Right lobe of liver (tissue), 6 donors: ENCODE measurements around the gene ZNF530. TPM values are rescaled to one million over a fixed set of nuclear protein-coding genes. Genes with fewer than 3 reads are reported as not detected.
A peak's percentile ranks its signal among the peaks of the same experiment; 100 is the strongest.

Experiments
- ATAC-seq, 4 donors: fragments of 200-7000 bp; cut with Tn5 transposase; one replicate each; pipeline ENCODE4 v1.9.1; 2020; ENCODE audit warnings: mild to moderate bottlenecking in 4 of 4, moderate library complexity in 4 of 4
- DNase-seq, 3 donors: peaks; one replicate each; pipeline ENCODE4 v3.0.0-alpha.2; 2020
- H3K27ac ChIP-seq, 3 donors: fragments of 200-600 bp; one replicate each; pipeline ENCODE4 v1.8.0; 2022
- H3K27me3 ChIP-seq, 2 donors: fragments of 200-600 bp; one replicate each; pipeline ENCODE4 v1.8.0; 2022
- H3K36me3 ChIP-seq, 4 donors: fragments of 200-600 bp; sonication (generic) in 1 of 4; one replicate each; pipeline versions ENCODE4 v1.5.1 to v1.8.0; 2017 to 2022; ENCODE audit warnings: control low read depth in 1 of 4
- H3K4me1 ChIP-seq, 4 donors: fragments of 200-600 bp; sonication (generic) in 1 of 4; one replicate each; pipeline versions ENCODE4 v1.5.1 to v1.8.0; 2017 to 2022; ENCODE audit warnings: control low read depth in 1 of 4
- H3K4me3 ChIP-seq, 3 donors: fragments of 200-600 bp; one replicate each; pipeline ENCODE4 v1.8.0; 2022
- H3K9me3 ChIP-seq, 4 donors: fragments of 200-600 bp; sonication (generic) in 1 of 4; one replicate each; pipeline versions ENCODE4 v1.5.1 to v1.8.0; 2017 to 2022; ENCODE audit warnings: control low read depth in 1 of 4
- POLR2A ChIP-seq: fragments of 450-650 bp; IDR thresholded peaks from one replicate; pipeline ENCODE4 v1.6.1; 2017; ENCODE audit warnings: antibody characterized with exemption, mild to moderate bottlenecking
- WGBS: methylation state at CpG from one replicate; pipeline ENCODE4 v1.1.6; 2018; ENCODE audit warnings: low coverage, low lambda C conversion rate; ENCODE audit not compliant: insufficient coverage; ENCODE audit errors: missing lambda C conversion rate; 5-methylcytosine and 5-hydroxymethylcytosine counted together
- intact Hi-C, 2 donors: fragments of 100-400 bp; cut with DNase I; formaldehyde crosslinking; loops; one replicate each; pipeline versions ENCODE4 v1.11.2 to v1.14.1; 2022
- total RNA-seq, 6 experiments: library from RNA; depleted of rRNA in 2 of 6; stranded (reverse); fragments of >200 nt in 2 of 6; fragmentation: NEBNext Ultra II Directional in 3 of 6; extraction: Animal tissue kit (Norgen Biotek cat#: 25700) in 3 of 6; gene quantifications; one replicate each; pipeline versions ENCODE4 v1.1.0 to v1.2.4, GENCODE V29; 2016 to 2023
- TF ChIP-seq, protein P1 (sequence below), 4 donors: fragments of 200-600 bp in 3 of 4; fragments of 450-650 bp in 1 of 4; IDR thresholded peaks; one replicate each; pipeline versions ENCODE4 v1.5.1 to v1.8.0; 2016 to 2022; ENCODE audit warnings: antibody characterized with exemption in 4 of 4, mild to moderate bottlenecking in 2 of 4
- donor health status: DM: no; HTN: yes; CAD: no.
- donor health status: DM: no; HTN: no; CAD: no.
- donor health status: DM: no; HTN: no; CAD: no.
- donor health status: DM: no; HTN: yes; CAD: no.
- donor health status: DM: no; HTN: yes; CAD: no.

ZNF530 gene
- total RNA-seq, 6 experiments from 2014 or later = 0.25 to 1.2 (median 0.49) TPM

DNA sequence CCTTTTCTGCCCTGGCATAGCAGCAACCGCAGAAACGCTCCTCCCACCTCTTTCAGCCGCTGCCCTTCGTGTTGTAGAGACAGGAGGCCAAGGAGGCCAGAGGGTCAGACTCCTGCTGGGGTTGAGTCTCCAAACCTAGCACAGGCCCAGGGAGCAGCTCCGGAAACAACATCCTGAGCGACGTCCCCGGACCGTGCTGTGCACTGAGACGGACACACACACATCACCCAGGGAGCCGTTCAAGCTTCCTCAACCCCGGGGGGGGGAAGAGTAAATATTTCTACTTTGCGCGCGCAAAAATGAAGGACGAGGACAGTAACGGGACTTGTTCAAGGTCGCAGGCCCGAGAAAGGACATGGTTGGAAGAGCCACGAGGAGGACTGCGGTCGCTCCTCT is 40.7 kb upstream of the ZNF530 start:
- TF ChIP-seq, protein P1, sequence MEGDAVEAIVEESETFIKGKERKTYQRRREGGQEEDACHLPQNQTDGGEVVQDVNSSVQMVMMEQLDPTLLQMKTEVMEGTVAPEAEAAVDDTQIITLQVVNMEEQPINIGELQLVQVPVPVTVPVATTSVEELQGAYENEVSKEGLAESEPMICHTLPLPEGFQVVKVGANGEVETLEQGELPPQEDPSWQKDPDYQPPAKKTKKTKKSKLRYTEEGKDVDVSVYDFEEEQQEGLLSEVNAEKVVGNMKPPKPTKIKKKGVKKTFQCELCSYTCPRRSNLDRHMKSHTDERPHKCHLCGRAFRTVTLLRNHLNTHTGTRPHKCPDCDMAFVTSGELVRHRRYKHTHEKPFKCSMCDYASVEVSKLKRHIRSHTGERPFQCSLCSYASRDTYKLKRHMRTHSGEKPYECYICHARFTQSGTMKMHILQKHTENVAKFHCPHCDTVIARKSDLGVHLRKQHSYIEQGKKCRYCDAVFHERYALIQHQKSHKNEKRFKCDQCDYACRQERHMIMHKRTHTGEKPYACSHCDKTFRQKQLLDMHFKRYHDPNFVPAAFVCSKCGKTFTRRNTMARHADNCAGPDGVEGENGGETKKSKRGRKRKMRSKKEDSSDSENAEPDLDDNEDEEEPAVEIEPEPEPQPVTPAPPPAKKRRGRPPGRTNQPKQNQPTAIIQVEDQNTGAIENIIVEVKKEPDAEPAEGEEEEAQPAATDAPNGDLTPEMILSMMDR (IDR thresholded peaks at IDR 0.05) = no peak
- no peak for TF ChIP-seq POLR2A
- peak overlapping the region; percentile 82 to 97 (median 85) for H3K4me3 ChIP-seq
- ATAC-seq = peak; percentile 17 to 40 (median 19)
- peaks cover 0 to 5% (median 0%) of the 10 kb centered on the region in 4 donors for H3K4me1 ChIP-seq
- H3K27ac ChIP-seq = peak overlapping the region in 1 of 3 donors; percentile 11
- intact Hi-C loops = no loop called here
- H3K9me3 ChIP-seq = peaks cover 0 to 3% (median 0%) of the 10 kb centered on the region in 4 donors
- H3K27me3 ChIP-seq = no peaks in the 10 kb centered on the region
- H3K36me3 ChIP-seq = peaks cover 0 to 12% (median 9%) of the 10 kb centered on the region in 4 donors
- DNase-seq = no peak
- WGBS = under 1% methylated on average over 17 of the region's 22 CpGs

DNA sequence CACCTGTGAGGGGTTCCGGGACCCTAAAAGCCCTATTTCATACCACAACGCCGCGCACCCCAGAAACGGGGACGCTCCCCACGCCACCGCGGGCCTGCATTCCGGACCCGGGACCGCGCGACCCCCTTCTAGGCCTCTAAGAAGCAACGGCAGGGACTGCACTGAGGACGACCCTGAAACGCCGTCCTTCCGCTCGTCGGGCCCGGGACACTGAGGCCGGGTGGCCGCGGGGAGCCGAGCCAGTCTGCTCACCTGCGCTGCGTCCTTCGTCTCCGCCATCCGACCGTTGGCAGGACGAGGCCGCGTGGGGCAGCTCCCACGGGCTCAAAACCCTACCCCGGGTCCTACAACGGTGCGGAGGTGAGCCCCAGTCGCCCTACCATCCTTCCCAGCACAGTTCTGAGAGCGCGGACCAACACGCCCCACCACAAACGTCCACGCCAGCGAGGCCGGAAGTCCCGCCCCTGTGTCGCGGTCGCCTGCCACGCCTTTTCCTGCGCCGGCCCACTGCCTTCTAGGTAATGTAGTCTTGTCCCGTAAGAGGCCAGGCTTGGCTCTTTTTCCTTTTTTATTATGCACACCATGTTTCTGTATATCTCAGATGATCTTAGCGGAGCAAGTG is 40.2 kb upstream of the ZNF530 start, which contains the start of gene ZNF550:
ZNF550 (minus strand) TSS at position 460 of the 622 bp plus-strand sequence; CDS start at position 279, 181 bp downstream.
- DNase-seq (peak; percentile 91 to 94 (median 91)), ATAC-seq (peak; percentile 100)
- Histone ChIP-seq H3K9me3 (peaks cover 0 to 4% (median 0%) of the 10 kb centered on the region in 4 donors), H3K4me3 (peak within 1 kb of the TSS; percentile 82 to 97 (median 85)), H3K27ac (peak within 1 kb of the TSS in 1 of 3 donors; percentile 11), H3K4me1 (peaks cover 0 to 5% (median 0%) of the 10 kb centered on the region in 4 donors), H3K27me3 (no peaks in the 10 kb centered on the region), H3K36me3 (peaks cover 0 to 9% (median 6%) of the 10 kb centered on the region in 4 donors)
- TF ChIP-seq, protein P1 (IDR thresholded peaks at IDR 0.05) = no peak
- peak; percentile 26 for TF ChIP-seq POLR2A
- 1% methylated on average over 9 of the region's 56 CpGs for WGBS
- intact Hi-C loops = no loop called here

DNA sequence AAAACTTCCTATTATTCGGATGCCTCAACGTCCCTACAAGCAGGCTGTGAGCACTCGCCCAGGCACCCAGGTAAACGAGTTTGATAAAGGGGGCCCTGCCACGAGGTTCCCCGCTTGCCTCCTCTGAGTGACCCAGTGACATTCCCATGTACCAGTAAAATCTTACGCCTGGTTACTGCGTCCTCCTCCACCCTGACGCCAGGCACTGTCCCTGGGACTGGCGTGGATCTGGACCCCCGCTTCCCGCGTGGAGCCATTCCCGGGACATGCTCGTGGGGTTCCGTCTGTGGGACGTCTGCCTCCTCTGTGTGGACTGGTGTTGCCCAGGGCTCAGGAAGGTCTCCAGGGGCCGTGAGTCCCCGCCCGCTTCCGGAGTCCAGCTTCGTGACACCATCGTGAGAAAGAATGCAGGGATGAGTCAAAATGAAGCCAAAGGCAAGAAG is 39.6 kb upstream of the ZNF530 start:
- no peaks in the 10 kb centered on the region for H3K27me3 ChIP-seq
- intact Hi-C loops = no loop called here
- H3K4me3 ChIP-seq = peak overlapping the region; percentile 82 to 97 (median 85)
- TF ChIP-seq, protein P1 (IDR thresholded peaks at IDR 0.05) = no peak
- no peak for TF ChIP-seq POLR2A
- WGBS = 22% methylated on average over 16 of the region's 23 CpGs
- peaks cover 0 to 8% (median 0%) of the 10 kb centered on the region in 4 donors for H3K9me3 ChIP-seq
- ATAC-seq = peak in 2 of 4 donors; percentile 5 to 13
- DNase-seq = peak in 1 of 3 donors; percentile 55
- no peak overlapping the region for H3K27ac ChIP-seq
- H3K36me3 ChIP-seq = peaks cover 0 to 7% (median 4%) of the 10 kb centered on the region in 4 donors
- H3K4me1 ChIP-seq = peaks cover 0 to 5% (median 0%) of the 10 kb centered on the region in 4 donors

DNA sequence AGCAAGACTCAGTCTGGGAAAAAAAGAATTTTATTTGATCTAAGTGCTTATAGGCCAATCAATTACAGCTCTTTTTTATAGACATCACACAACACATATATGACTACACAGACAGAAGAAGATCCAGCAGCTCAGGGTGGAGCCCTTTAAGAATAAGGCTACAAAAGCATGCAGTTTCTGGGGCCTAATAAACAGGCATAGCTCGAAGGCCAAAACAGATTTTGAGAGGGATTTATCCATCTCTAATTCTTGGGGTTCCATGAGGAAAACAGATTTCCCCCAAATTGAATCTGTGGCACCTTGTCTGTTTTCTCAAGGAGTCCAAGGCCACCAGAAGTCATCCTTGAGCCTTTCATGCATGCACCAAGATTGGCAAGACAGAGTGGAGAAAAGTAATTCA is 36.1 kb upstream of the ZNF530 start:
- no peak for DNase-seq
- peaks cover 0 to 27% (median 5%) of the 10 kb centered on the region in 4 donors for H3K9me3 ChIP-seq
- no CpG with 5 or more reads among the region's 1 CpG for WGBS
- peaks cover 0 to 4% (median 0%) of the 10 kb centered on the region in 4 donors for H3K4me1 ChIP-seq
- H3K27me3 ChIP-seq = no peaks in the 10 kb centered on the region
- H3K4me3 ChIP-seq = no peak overlapping the region
- H3K27ac ChIP-seq = no peak overlapping the region
- no peak for ATAC-seq
- no peaks in the 10 kb centered on the region for H3K36me3 ChIP-seq
- intact Hi-C loops = no loop called here
- no peak for TF ChIP-seq POLR2A
- TF ChIP-seq, protein P1 (IDR thresholded peaks at IDR 0.05) = no peak
